K562 (cell line): ENCODE data around the gene ALDH5A1. TPM values are rescaled to one million over a fixed set of nuclear protein-coding genes. Genes with fewer than 3 reads are reported as not detected.
A peak's percentile ranks its signal among the peaks of the same experiment; 100 is the strongest.

Experiments used
- AFF4 ChIP-seq: sonication (generic); formaldehyde crosslinking; IDR thresholded peaks from 2 replicates; pipeline ENCODE4 v1.8.0; 2023; ENCODE audit warnings: mild to moderate bottlenecking, missing genetic modification reagents
- ATF1 ChIP-seq, 2 experiments: fragments of 450-650 bp in 1 of 2; IDR thresholded peaks; 2 replicates each; pipeline ENCODE4 v1.6.1; 2016; ENCODE audit warnings: missing compliant biosample characterization in 1 of 2, missing genetic modification characterization in 1 of 2
- COPS2 ChIP-seq: fragments of 450-650 bp; conservative IDR thresholded peaks from 2 replicates; pipeline ENCODE4 v1.6.1; 2016; ENCODE audit warnings: mild to moderate bottlenecking, moderate library complexity
- ERF ChIP-seq: fragments of 450-650 bp; formaldehyde crosslinking; IDR thresholded peaks from 2 replicates; pipeline ENCODE4 v1.4.0; 2020; ENCODE audit warnings: mild to moderate bottlenecking, mixed read lengths
- FOS ChIP-seq: IDR thresholded peaks from 3 replicates; pipeline ENCODE4 v1.6.1; 2011; ENCODE audit not compliant: insufficient read length; ENCODE audit errors: extremely low read depth
- HBP1 ChIP-seq: fragments of 450-650 bp; formaldehyde crosslinking; IDR thresholded peaks from 2 replicates; pipeline ENCODE4 v1.4.0; 2022; ENCODE audit warnings: missing genetic modification characterization
- NCOA2 ChIP-seq, 2 experiments: fragments of 450-650 bp; IDR thresholded peaks; 2 replicates each; pipeline ENCODE4 v1.6.1; 2018; ENCODE audit warnings: mild to moderate bottlenecking in 2 of 2, moderate library complexity in 1 of 2; ENCODE audit not compliant: partially characterized antibody in 2 of 2
- NCOA4 ChIP-seq: fragments of 450-650 bp; IDR thresholded peaks from 2 replicates; pipeline ENCODE4 v1.6.1; 2018; ENCODE audit warnings: mild to moderate bottlenecking; ENCODE audit not compliant: partially characterized antibody
- NUFIP1 ChIP-seq: fragments of 450-650 bp; IDR thresholded peaks from 2 replicates; pipeline ENCODE4 v1.6.1; 2018; ENCODE audit not compliant: partially characterized antibody
- PKNOX1 ChIP-seq: fragments of 450-650 bp; IDR thresholded peaks from 2 replicates; pipeline ENCODE4 v1.6.1; 2016
- RFX1 ChIP-seq: fragments of 450-650 bp; IDR thresholded peaks from 2 replicates; pipeline ENCODE4 v1.6.1; 2016; ENCODE audit warnings: mild to moderate bottlenecking, moderate library complexity
- SAFB ChIP-seq: fragments of 200-400 bp; formaldehyde crosslinking; IDR thresholded peaks from 2 replicates; pipeline ENCODE4 v1.6.1; 2017; ENCODE audit warnings: low read depth, low read length, borderline replicate concordance
- SMARCA4 ChIP-seq: fragments of 450-650 bp; IDR thresholded peaks from 2 replicates; pipeline ENCODE4 v1.6.1; 2016
- TAF15 ChIP-seq: fragments of 200-400 bp; formaldehyde crosslinking; IDR thresholded peaks from 2 replicates; pipeline ENCODE4 v1.6.1; 2017; ENCODE audit warnings: mild to moderate bottlenecking, low read depth, low read length, moderate library complexity
- TCF7 ChIP-seq: sonication (generic); IDR thresholded peaks from 2 replicates; pipeline ENCODE4 v1.6.1; 2016; ENCODE audit warnings: antibody characterized with exemption, borderline replicate concordance
- TOE1 ChIP-seq, 2 experiments: fragments of 450-650 bp in 1 of 2; sonication (generic) in 1 of 2; formaldehyde crosslinking in 1 of 2; IDR thresholded peaks; 2 replicates each; pipeline versions ENCODE4 v1.7.1 to v1.8.0; 2016 to 2022; ENCODE audit warnings: borderline replicate concordance in 2 of 2, mild to moderate bottlenecking in 2 of 2, antibody characterized with exemption in 1 of 2, inconsistent platforms in 1 of 2, low read depth in 1 of 2, missing genetic modification reagents in 1 of 2, moderate library complexity in 1 of 2
- ZBTB43 ChIP-seq: sonication (generic); formaldehyde crosslinking; IDR thresholded peaks from 2 replicates; pipeline ENCODE4 v1.8.0; 2023; ENCODE audit warnings: mild to moderate bottlenecking, missing genetic modification reagents
- ZNF165 ChIP-seq: fragments of 250-450 bp; sonication (Bioruptor Pico); IDR thresholded peaks from 2 replicates; pipeline ENCODE4 v1.4.0; 2020; ENCODE audit warnings: borderline replicate concordance
- ZNF76 ChIP-seq: fragments of 250-450 bp; sonication (Bioruptor Pico); IDR thresholded peaks from 2 replicates; pipeline ENCODE4 v1.4.0; 2020; ENCODE audit warnings: mild to moderate bottlenecking, moderate library complexity, borderline replicate concordance
- polyA plus RNA-seq, 8 experiments: library from polyadenylated mRNA; depleted of rRNA in 4 of 8; stranded (reverse) in 5 of 8; unstranded in 3 of 8; fragments of >200 nt; fragmentation: Nextera tagmentation in 2 of 8; fragmentation: Illumina TruSeq in 1 of 8; extraction: Ambion mirVana in 2 of 8; extraction: Trizol in 1 of 8; gene quantifications; 2 replicates each; pipeline versions ENCODE4 v1.2.1 to v1.2.3, GENCODE V29; 2011 to 2014; ENCODE audit warnings: inconsistent platforms in 1 of 8, missing spikeins in 1 of 8
- total RNA-seq, 7 experiments: library from RNA; depleted of rRNA in 6 of 7; stranded (reverse); fragments of >200 nt in 6 of 7; fragmentation: Illumina TruSeq in 2 of 7; extraction: Trizol in 2 of 7; gene quantifications; 2 replicates each; pipeline versions ENCODE4 v1.2.1 to v1.2.3, GENCODE V29; 2011 to 2021; ENCODE audit warnings: low replicate concordance in 1 of 7

ALDH5A1 gene
- total and polyA plus RNA-seq, 9 of the 15 experiments (the other 6 are each of a cell fraction or from before 2014, with no cell fraction given): 2.2 to 19.7 (median 9.5) TPM

- TF ChIP-seq AFF4 (CRISPR knock-in tag) (no peak), ERF (CRISPR knock-in tag) (0 out of 2 replicates have a peak, but pooled peaks have one; percentile 59), SMARCA4 (0 out of 2 replicates have a peak, but pooled peaks have one; percentile 26), NCOA4 (no peak), ZNF165 (CRISPR knock-in tag) (0 out of 2 replicates have a peak, but pooled peaks have one; percentile 49), HBP1 (CRISPR knock-in tag) (0 out of 2 replicates have a peak, but pooled peaks have one; percentile 64), TCF7 (no peak), NCOA2 (IDR thresholded peaks at IDR 0.05; ENCODE audit: partially characterized antibody in 2 of 2) (no peak), FOS (no peak), ZBTB43 (CRISPR knock-in tag) (no peak), ZNF76 (CRISPR knock-in tag) (0 out of 2 replicates have a peak, but pooled peaks have one; percentile 64), COPS2 (no peak), TAF15 (no peak), NUFIP1 (no peak), ATF1 (CRISPR knock-in tag; IDR thresholded peaks at IDR 0.05) (no peak), ATF1 (tag; IDR thresholded peaks at IDR 0.05) (no peak), TOE1 (IDR thresholded peaks at IDR 0.05; ENCODE audit: borderline replicate concordance) (no peak), TOE1 (CRISPR knock-in tag; IDR thresholded peaks at IDR 0.05; ENCODE audit: borderline replicate concordance, low read depth) (no peak), SAFB (no peak), PKNOX1 (no peak), RFX1 (peak; percentile 23)
Observed at GRCh38 chr6:24522228-24523176, 27.7 kb downstream of the ALDH5A1 start (continued).
